H1 (cell line): ENCODE data around the gene DEDD2.

Source experiments
- CREB1 ChIP-seq: IDR thresholded peaks from 2 replicates; pipeline ENCODE4 v1.6.1; 2012; ENCODE audit warnings: inconsistent platforms
- CTCF ChIP-seq, 3 experiments: IDR thresholded peaks; 1 replicate in 2 of 3; 2 replicates in 1 of 3; pipeline versions ENCODE4 v1.5.1 to v1.6.1; 2011; ENCODE audit warnings: low read length in 3 of 3, mild to moderate bottlenecking in 3 of 3, inconsistent platforms in 2 of 3, low read depth in 1 of 3, moderate library complexity in 1 of 3; ENCODE audit not compliant: insufficient read depth in 1 of 3; ENCODE audit errors: control extremely low read depth in 1 of 3
- EZH2 ChIP-seq: fragments of 200-600 bp; sonication (generic); IDR thresholded peaks from 2 replicates; pipeline ENCODE4 v1.7.1; 2012; ENCODE audit warnings: low read depth, mild to moderate bottlenecking, moderate library complexity, low read length, inconsistent platforms; ENCODE audit not compliant: severe bottlenecking
- GABPA ChIP-seq: IDR thresholded peaks from 2 replicates; pipeline ENCODE4 v1.6.1; 2011; ENCODE audit warnings: mild to moderate bottlenecking, low read length, moderate library complexity, borderline replicate concordance; ENCODE audit not compliant: insufficient read depth
- MAX ChIP-seq: IDR thresholded peaks from 2 replicates; pipeline ENCODE4 v1.6.1; 2012; ENCODE audit warnings: inconsistent platforms
- PHF8 ChIP-seq: fragments of 200-600 bp; sonication (generic); conservative IDR thresholded peaks from 2 replicates; pipeline ENCODE4 v1.7.1; 2012; ENCODE audit warnings: low read depth, mild to moderate bottlenecking, inconsistent platforms, low read length, moderate library complexity
- POLR2A ChIP-seq, 2 experiments: IDR thresholded peaks; 1 replicate in 1 of 2; 2 replicates in 1 of 2; pipeline ENCODE4 v1.6.1; 2011; ENCODE audit warnings: low read depth in 2 of 2, low read length in 2 of 2, mild to moderate bottlenecking in 2 of 2; ENCODE audit errors: control extremely low read depth in 1 of 2
- POLR2AphosphoS5 ChIP-seq: IDR thresholded peaks from 2 replicates; pipeline ENCODE4 v1.6.1; 2011; ENCODE audit warnings: low read depth, low read length
- RAD21 ChIP-seq, 2 experiments: IDR thresholded peaks in 1 of 2; conservative IDR thresholded peaks in 1 of 2; 2 replicates each; pipeline ENCODE4 v1.6.1; 2011; ENCODE audit warnings: low read depth in 2 of 2, low read length in 2 of 2, improper control_type of control experiment in 1 of 2, inconsistent platforms in 1 of 2, mild to moderate bottlenecking in 1 of 2, moderate library complexity in 1 of 2
- RFX5 ChIP-seq: IDR thresholded peaks from 2 replicates; pipeline ENCODE4 v1.6.1; 2011; ENCODE audit warnings: low read depth, low read length, improper control_type of control experiment, borderline replicate concordance
- SIN3A ChIP-seq, 2 experiments: IDR thresholded peaks in 1 of 2; conservative IDR thresholded peaks in 1 of 2; 2 replicates each; pipeline ENCODE4 v1.6.1; 2011 to 2012; ENCODE audit warnings: low read length in 2 of 2, improper control_type of control experiment in 1 of 2, low read depth in 1 of 2, mild to moderate bottlenecking in 1 of 2
- SIRT6 ChIP-seq: IDR thresholded peaks from one replicate; pipeline ENCODE4 v1.7.1; 2012; ENCODE audit warnings: low read length, inconsistent platforms
- SP1 ChIP-seq: IDR thresholded peaks from 2 replicates; pipeline ENCODE4 v1.6.1; 2011; ENCODE audit warnings: low read depth, low read length
- ZNF274 ChIP-seq: IDR thresholded peaks from 2 replicates; pipeline ENCODE4 v1.7.0; 2012; ENCODE audit warnings: low read length, borderline replicate concordance; ENCODE audit errors: extremely low read depth

GRCh38 chr19:42229301-42229854, 11.9 kb upstream of the DEDD2 start:
- TF ChIP-seq RAD21 (IDR thresholded peaks at IDR 0.05 in 1 of 2, conservative IDR thresholded peaks at IDR 0.05 in 1 of 2; ENCODE audit: low read depth in 2 of 2, low read length in 2 of 2) (no peak), CTCF (IDR thresholded peaks at IDR 0.05; ENCODE audit: control extremely low read depth in 1 of 3, insufficient read depth in 1 of 3, low read depth in 1 of 3, low read length in 3 of 3) (no peak), POLR2A (IDR thresholded peaks at IDR 0.05; ENCODE audit: control extremely low read depth in 1 of 2, low read depth in 2 of 2, low read length in 2 of 2) (no peak), SP1 (no peak), SIRT6 (no peak), CREB1 (no peak), EZH2 (no peak), PHF8 (no peak), GABPA (no peak), POLR2AphosphoS5 (no peak), RFX5 (no peak), MAX (no peak), ZNF274 (no peak), SIN3A (conservative IDR thresholded peaks at IDR 0.05 in 1 of 2, IDR thresholded peaks at IDR 0.05 in 1 of 2; ENCODE audit: low read depth in 1 of 2, low read length in 2 of 2) (no peak)
